Body of pancreas (tissue), 4 donors: ENCODE data around the gene CCN5.

ENCODE experiments used
- POLR2A ChIP-seq, 3 donors: fragments of 450-650 bp; IDR thresholded peaks; one replicate each; pipeline ENCODE4 v1.6.1; 2016; ENCODE audit warnings: antibody characterized with exemption in 3 of 3, mild to moderate bottlenecking in 2 of 3
- TF ChIP-seq, protein P1 (sequence below), 7 experiments: fragments of 450-650 bp in 4 of 7; fragments of 200-600 bp in 3 of 7; sonication (generic) in 3 of 7; IDR thresholded peaks; one replicate each; pipeline ENCODE4 v1.5.1; 2016 to 2019; ENCODE audit warnings: antibody characterized with exemption in 7 of 7

DNA sequence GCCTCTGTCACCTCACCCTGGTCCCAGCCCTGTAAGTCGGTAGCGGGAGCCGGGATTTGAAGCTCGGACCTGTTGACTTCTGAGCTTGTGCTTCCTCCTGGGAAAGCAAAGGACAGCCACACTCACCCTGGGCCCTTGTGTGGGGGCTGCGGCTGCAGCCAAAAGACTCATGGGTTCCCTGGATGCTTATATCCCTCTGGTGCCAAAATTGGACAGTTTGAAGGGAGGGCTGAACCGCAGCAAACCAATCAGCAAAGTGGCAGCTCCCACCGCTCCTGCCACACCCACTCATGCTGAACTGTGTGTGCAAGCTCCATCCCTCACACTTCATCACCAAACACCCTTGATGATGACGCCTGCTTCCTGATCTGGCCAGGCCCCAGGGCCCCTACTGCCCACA is 3.9 kb upstream of the CCN5 start:
- TF ChIP-seq, protein P1, sequence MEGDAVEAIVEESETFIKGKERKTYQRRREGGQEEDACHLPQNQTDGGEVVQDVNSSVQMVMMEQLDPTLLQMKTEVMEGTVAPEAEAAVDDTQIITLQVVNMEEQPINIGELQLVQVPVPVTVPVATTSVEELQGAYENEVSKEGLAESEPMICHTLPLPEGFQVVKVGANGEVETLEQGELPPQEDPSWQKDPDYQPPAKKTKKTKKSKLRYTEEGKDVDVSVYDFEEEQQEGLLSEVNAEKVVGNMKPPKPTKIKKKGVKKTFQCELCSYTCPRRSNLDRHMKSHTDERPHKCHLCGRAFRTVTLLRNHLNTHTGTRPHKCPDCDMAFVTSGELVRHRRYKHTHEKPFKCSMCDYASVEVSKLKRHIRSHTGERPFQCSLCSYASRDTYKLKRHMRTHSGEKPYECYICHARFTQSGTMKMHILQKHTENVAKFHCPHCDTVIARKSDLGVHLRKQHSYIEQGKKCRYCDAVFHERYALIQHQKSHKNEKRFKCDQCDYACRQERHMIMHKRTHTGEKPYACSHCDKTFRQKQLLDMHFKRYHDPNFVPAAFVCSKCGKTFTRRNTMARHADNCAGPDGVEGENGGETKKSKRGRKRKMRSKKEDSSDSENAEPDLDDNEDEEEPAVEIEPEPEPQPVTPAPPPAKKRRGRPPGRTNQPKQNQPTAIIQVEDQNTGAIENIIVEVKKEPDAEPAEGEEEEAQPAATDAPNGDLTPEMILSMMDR (IDR thresholded peaks at IDR 0.05): no peak
- no peak for TF ChIP-seq POLR2A (IDR thresholded peaks at IDR 0.05)
